ENCODE results near the gene FBXW12. TPM values are rescaled to one million over a fixed set of nuclear protein-coding genes. Genes with fewer than 3 reads are reported as not detected.

Gene FBXW12
- total RNA-seq, 1 donor from 2014 or later, result 0.82 TPM

GRCh38 chr3:48404440-48405342, 32.7 kb downstream of the FBXW12 start:
- Histone ChIP-seq H3K9ac (no peak overlapping the region), H3K27ac (no peak overlapping the region), H3F3A (ENCODE audit: low read depth) (peaks cover 25% of the 10 kb centered on the region), H3K4me2 (no peak overlapping the region), H3K9me3 (ENCODE audit: low read depth) (no peaks in the 10 kb centered on the region), H3K4me1 (no peaks in the 10 kb centered on the region), H3K79me2 (ENCODE audit: low read depth) (no peaks in the 10 kb centered on the region), H4K20me1 (ENCODE audit: low read depth) (peaks cover 4% of the 10 kb centered on the region), H3K36me3 (no peaks in the 10 kb centered on the region), H3K4me3 (no peak overlapping the region), H3K27me3 (no peaks in the 10 kb centered on the region), H2AFZ (replicated peaks) (no peak overlapping the region)
- Mint-ChIP-seq H3K4me3 (no peak overlapping the region), H3K36me3 (peaks cover 33% of the 10 kb centered on the region), H3K4me1 (no peaks in the 10 kb centered on the region), H3K27ac (no peak overlapping the region), H3K27me3 (ENCODE audit: insufficient read depth, low read depth) (peaks cover 2% of the 10 kb centered on the region), H3K9me3 (no peaks in the 10 kb centered on the region)
- no peak for TF ChIP-seq EZH2phosphoT487 (IDR thresholded peaks at IDR 0.05)
- no peak for TF ChIP-seq EZH2 (IDR thresholded peaks at IDR 0.05)
- TF ChIP-seq CTCF (IDR thresholded peaks at IDR 0.05), result no peak
- DNase-seq (ENCODE audit: low spot score), result no peak

GRCh38 chr3:48405343-48405881, 33.4 kb downstream of the FBXW12 start:
- no peak overlapping the region for H3K27ac ChIP-seq
- H4K20me1 ChIP-seq (ENCODE audit: low read depth), result peaks cover 3% of the 10 kb centered on the region
- no peak for TF ChIP-seq EZH2phosphoT487 (IDR thresholded peaks at IDR 0.05)
- no peak for TF ChIP-seq EZH2 (IDR thresholded peaks at IDR 0.05)
- TF ChIP-seq CTCF (IDR thresholded peaks at IDR 0.05), result no peak
- Mint-ChIP-seq H3K27ac (no peak overlapping the region), H3K4me3 (no peak overlapping the region), H3K9me3 (no peaks in the 10 kb centered on the region), H3K27me3 (ENCODE audit: insufficient read depth, low read depth) (peaks cover 2% of the 10 kb centered on the region), H3K4me1 (no peaks in the 10 kb centered on the region), H3K36me3 (peaks cover 33% of the 10 kb centered on the region)
- H3K79me2 ChIP-seq (ENCODE audit: low read depth), result no peaks in the 10 kb centered on the region
- no peak overlapping the region for H3K4me2 ChIP-seq
- H3K9me3 ChIP-seq (ENCODE audit: low read depth), result no peaks in the 10 kb centered on the region
- H3K4me1 ChIP-seq, result no peaks in the 10 kb centered on the region
- no peaks in the 10 kb centered on the region for H3K27me3 ChIP-seq
- peaks cover 22% of the 10 kb centered on the region for H3F3A ChIP-seq (ENCODE audit: low read depth)
- H3K4me3 ChIP-seq, result no peak overlapping the region
- H3K9ac ChIP-seq, result no peak overlapping the region
- no peak overlapping the region for H2AFZ ChIP-seq (replicated peaks)
- H3K36me3 ChIP-seq, result no peaks in the 10 kb centered on the region
- no peak for DNase-seq (ENCODE audit: low spot score)

GRCh38 chr3:48405971-48406370, 34.0 kb downstream of the FBXW12 start:
- Histone ChIP-seq H3K4me2 (no peak overlapping the region), H3K36me3 (no peaks in the 10 kb centered on the region), H3F3A (ENCODE audit: low read depth) (peaks cover 16% of the 10 kb centered on the region), H3K9me3 (ENCODE audit: low read depth) (no peaks in the 10 kb centered on the region), H3K9ac (no peak overlapping the region), H2AFZ (replicated peaks) (no peak overlapping the region), H3K4me3 (no peak overlapping the region), H4K20me1 (ENCODE audit: low read depth) (no peaks in the 10 kb centered on the region), H3K27ac (no peak overlapping the region), H3K27me3 (no peaks in the 10 kb centered on the region), H3K4me1 (no peaks in the 10 kb centered on the region), H3K79me2 (ENCODE audit: low read depth) (no peaks in the 10 kb centered on the region)
- Mint-ChIP-seq H3K9me3 (no peaks in the 10 kb centered on the region), H3K36me3 (peaks cover 32% of the 10 kb centered on the region), H3K27ac (no peak overlapping the region), H3K4me1 (no peaks in the 10 kb centered on the region), H3K27me3 (ENCODE audit: insufficient read depth, low read depth) (peaks cover 2% of the 10 kb centered on the region), H3K4me3 (no peak overlapping the region)
- no peak for DNase-seq (ENCODE audit: low spot score)
- TF ChIP-seq EZH2phosphoT487 (IDR thresholded peaks at IDR 0.05) (no peak), EZH2 (IDR thresholded peaks at IDR 0.05) (no peak), CTCF (IDR thresholded peaks at IDR 0.05) (no peak)

All from neural progenitor cell (in vitro differentiated cells).